Myometrial cell (primary cell): ENCODE results near the gene ZNF608. TPM values are rescaled to one million over a fixed set of nuclear protein-coding genes. Genes with fewer than 3 reads are reported as not detected.

Experiments
- total RNA-seq: library from RNA; depleted of rRNA; stranded (reverse); fragments of >200 nt; gene quantifications from 2 replicates; pipeline ENCODE4 v1.2.3, GENCODE V29; 2015

Gene ZNF608, protein sequence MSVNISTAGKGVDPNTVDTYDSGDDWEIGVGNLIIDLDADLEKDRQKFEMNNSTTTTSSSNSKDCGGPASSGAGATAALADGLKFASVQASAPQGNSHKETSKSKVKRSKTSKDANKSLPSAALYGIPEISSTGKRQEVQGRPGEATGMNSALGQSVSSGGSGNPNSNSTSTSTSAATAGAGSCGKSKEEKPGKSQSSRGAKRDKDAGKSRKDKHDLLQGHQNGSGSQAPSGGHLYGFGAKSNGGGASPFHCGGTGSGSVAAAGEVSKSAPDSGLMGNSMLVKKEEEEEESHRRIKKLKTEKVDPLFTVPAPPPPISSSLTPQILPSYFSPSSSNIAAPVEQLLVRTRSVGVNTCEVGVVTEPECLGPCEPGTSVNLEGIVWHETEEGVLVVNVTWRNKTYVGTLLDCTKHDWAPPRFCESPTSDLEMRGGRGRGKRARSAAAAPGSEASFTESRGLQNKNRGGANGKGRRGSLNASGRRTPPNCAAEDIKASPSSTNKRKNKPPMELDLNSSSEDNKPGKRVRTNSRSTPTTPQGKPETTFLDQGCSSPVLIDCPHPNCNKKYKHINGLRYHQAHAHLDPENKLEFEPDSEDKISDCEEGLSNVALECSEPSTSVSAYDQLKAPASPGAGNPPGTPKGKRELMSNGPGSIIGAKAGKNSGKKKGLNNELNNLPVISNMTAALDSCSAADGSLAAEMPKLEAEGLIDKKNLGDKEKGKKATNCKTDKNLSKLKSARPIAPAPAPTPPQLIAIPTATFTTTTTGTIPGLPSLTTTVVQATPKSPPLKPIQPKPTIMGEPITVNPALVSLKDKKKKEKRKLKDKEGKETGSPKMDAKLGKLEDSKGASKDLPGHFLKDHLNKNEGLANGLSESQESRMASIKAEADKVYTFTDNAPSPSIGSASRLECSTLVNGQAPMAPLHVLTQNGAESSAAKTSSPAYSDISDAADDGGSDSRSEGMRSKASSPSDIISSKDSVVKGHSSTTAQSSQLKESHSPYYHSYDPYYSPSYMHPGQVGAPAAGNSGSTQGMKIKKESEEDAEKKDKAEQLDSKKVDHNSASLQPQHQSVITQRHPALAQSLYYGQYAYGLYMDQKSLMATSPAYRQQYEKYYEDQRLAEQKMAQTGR (N-terminal part only)
- 0.18 and 0.29 TPM in 2 replicates for total RNA-seq

DNA sequence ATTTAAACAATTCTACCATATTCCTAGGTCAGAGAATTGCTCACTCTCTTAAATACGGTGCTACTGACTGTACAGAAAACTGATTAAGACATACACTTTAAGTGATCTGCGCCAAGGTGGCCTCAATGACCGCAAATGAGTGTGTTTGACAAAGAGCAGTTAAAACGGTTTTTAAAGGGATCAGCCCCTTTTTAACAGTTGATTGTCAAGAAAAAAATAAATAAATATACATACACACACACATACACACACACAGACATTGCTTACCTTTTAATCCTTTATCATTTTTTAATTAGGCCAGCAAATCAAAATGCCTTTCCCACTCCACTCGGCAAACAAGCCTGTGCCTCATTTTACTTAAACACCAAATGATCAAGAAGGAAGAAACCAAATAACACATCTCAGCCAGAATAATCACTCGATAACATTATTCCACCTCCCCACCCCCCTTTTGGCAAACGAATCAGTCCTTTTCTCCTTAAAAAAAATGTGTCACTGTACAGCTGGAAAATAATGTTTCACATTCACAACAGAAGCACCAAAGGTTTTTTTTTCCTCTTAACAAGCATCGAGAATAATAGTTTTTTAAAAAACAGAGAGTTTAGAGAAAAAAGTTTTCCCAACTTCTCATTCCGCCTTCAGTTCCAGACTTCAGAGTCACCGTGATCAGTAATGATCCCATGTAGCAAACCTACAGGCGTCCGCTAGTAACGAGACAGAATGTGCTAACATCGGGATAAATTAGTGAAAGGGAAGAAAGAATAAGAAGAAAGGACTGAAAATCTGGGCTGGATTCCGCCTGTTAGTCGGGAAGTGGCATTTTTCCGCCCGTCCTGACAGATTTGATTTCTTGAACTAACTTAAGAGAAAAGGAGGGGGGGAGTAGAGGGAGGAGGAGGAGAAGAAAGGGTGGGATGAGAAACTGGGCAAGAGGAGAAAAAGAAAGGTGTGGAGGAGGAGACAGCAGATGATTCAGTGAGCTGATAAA is at the start of gene ZNF608:
Gene ZNF608, minus strand, starts transcription at position 712 of the 988 bp plus-strand sequence. CDS start 1,650 bp downstream, outside the sequence.

